GM12891 (cell line): ENCODE measurements around the gene FKBP1B.

ENCODE experiments used
- PAX5 ChIP-seq: IDR thresholded peaks from 2 replicates; pipeline ENCODE4 v1.6.1; 2011; ENCODE audit warnings: low read length, moderate library complexity, mild to moderate bottlenecking; ENCODE audit not compliant: insufficient read depth, severe bottlenecking
- POLR2A ChIP-seq: IDR thresholded peaks from 2 replicates; pipeline ENCODE4 v1.6.1; 2011; ENCODE audit warnings: low read depth, low read length, control low read depth
- POLR2AphosphoS5 ChIP-seq: IDR thresholded peaks from 2 replicates; pipeline ENCODE4 v1.6.1; 2011; ENCODE audit warnings: low read depth, low read length, control low read depth
- POU2F2 ChIP-seq: IDR thresholded peaks from 2 replicates; pipeline ENCODE4 v1.6.1; 2011; ENCODE audit warnings: low read depth, mild to moderate bottlenecking, control low read depth, low read length, moderate library complexity
- SPI1 ChIP-seq: IDR thresholded peaks from 2 replicates; pipeline ENCODE4 v1.6.1; 2011; ENCODE audit warnings: low read depth, low read length, control low read depth
- TAF1 ChIP-seq: IDR thresholded peaks from 2 replicates; pipeline ENCODE4 v1.6.1; 2011; ENCODE audit warnings: low read depth, low read length, control low read depth

DNA sequence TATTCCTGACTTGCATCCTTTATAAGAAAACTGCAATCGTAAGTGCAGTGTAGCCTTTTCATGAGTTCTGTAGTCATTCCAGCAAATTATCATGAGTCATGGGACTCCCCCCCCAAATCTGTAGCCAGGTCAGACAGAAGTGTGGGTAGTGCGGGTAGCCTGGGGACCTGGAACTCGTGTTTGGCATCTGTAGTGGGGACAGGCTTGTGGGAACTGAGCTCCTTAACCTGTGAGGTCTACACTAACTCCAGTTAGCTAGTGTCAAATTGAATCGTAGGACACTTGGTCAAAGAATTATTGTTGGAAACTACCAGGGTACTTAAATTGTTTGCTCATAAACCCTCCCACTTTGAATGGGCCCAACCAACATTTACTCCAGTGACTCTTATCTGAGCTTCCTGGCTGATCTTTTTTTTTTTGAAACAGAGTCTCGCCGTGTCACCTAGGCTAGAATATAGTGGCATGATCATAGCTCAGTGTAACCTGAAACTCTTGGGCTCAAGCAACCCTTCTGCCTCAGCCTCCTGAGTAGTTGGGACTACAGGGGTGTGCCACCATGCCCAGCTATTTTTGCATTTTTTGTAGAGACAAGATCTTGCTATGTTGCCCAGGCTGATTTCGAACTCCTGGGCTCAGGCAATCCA is 61.2 kb downstream of the FKBP1B start:
- no peak for TF ChIP-seq POLR2A
- no peak for TF ChIP-seq TAF1
- TF ChIP-seq POLR2AphosphoS5 = no peak
- TF ChIP-seq SPI1 = no peak
- TF ChIP-seq PAX5 = no peak
- TF ChIP-seq POU2F2 = no peak
